H1 (cell line): ENCODE data around the gene SRSF3. TPM values are rescaled to one million over a fixed set of nuclear protein-coding genes. Genes with fewer than 3 reads are reported as not detected.

ENCODE experiments used
- CTCF ChIA-PET: fragments of 300-600 bp; sonication (Branson Sonifier 250); formaldehyde crosslinking; loops from one replicate; lab custom pipeline; 2021; ENCODE audit not compliant: partially characterized antibody; lab: Charles Lee
- POLR2A ChIA-PET: fragments of 300-600 bp; sonication (Branson Sonifier 250); formaldehyde crosslinking; loops from one replicate; lab custom pipeline; 2021; ENCODE audit warnings: inconsistent platforms; ENCODE audit not compliant: partially characterized antibody; lab: Charles Lee
- DNase-seq, 2 experiments: peaks; one replicate each; pipeline versions ENCODE4 v3.0.0 to v3.0.0-alpha.2; 2010 to 2022; ENCODE audit warnings: low spot score in 2 of 2, low read depth in 1 of 2, mixed read lengths in 1 of 2
- FAIRE-seq: peaks from 2 replicates; lab custom pipeline; 2011; peaks lifted over from hg19 to GRCh38; lab: Jason Lieb, UNC
- H2AFZ ChIP-seq: 2 replicates; pipeline ENCODE4 v1.8.1; 2012; ENCODE audit warnings: low read length, inconsistent platforms
- H2AK5ac ChIP-seq: 2 replicates; pipeline ENCODE4 v1.6.1; 2013; ENCODE audit warnings: low read depth, low read length
- H2BK120ac ChIP-seq: replicated peaks from 2 replicates; pipeline ENCODE3; 2013; ENCODE audit warnings: low read depth, low read length, inconsistent platforms
- H2BK12ac ChIP-seq: 2 replicates; pipeline ENCODE4 v1.6.1; 2013; ENCODE audit warnings: low read depth, low read length
- H2BK15ac ChIP-seq: 2 replicates; pipeline ENCODE4 v1.6.1; 2013; ENCODE audit warnings: low read length
- H2BK20ac ChIP-seq: 2 replicates; pipeline ENCODE4 v1.6.1; 2013; ENCODE audit warnings: low read length
- H2BK5ac ChIP-seq: 2 replicates; pipeline ENCODE4 v1.6.1; 2013; ENCODE audit warnings: low read depth, low read length
- H3K14ac ChIP-seq: 2 replicates; pipeline ENCODE4 v1.6.1; 2013; ENCODE audit warnings: inconsistent platforms; ENCODE audit not compliant: insufficient read length
- H3K18ac ChIP-seq: 2 replicates; pipeline ENCODE4 v1.6.1; 2013; ENCODE audit warnings: low read length; ENCODE audit errors: extremely low read depth
- H3K23ac ChIP-seq: 2 replicates; pipeline ENCODE4 v1.6.1; 2013; ENCODE audit warnings: inconsistent platforms; ENCODE audit not compliant: insufficient read length
- H3K23me2 ChIP-seq: 2 replicates; pipeline ENCODE4 v1.6.1; 2013; ENCODE audit warnings: low read depth, low read length
- H3K27ac ChIP-seq: 2 replicates; pipeline ENCODE4 v1.6.1; 2011; ENCODE audit warnings: low read depth, low read length, inconsistent platforms
- H3K27me3 ChIP-seq, 4 experiments: replicated peaks in 1 of 4; 1 replicate in 1 of 4; 2 replicates in 3 of 4; pipeline versions ENCODE4 v1.6.1 to v1.8.1; 2011 to 2013; ENCODE audit warnings: low read length in 3 of 4, mild to moderate bottlenecking in 3 of 4, inconsistent platforms in 2 of 4, mixed read lengths in 2 of 4, moderate library complexity in 1 of 4; ENCODE audit not compliant: control insufficient read depth in 3 of 4, insufficient read depth in 3 of 4; ENCODE audit errors: extremely low read depth in 1 of 4
- H3K36me3 ChIP-seq, 4 experiments: 2 replicates each; pipeline versions ENCODE4 v1.6.1 to v1.8.1; 2011 to 2013; ENCODE audit warnings: mild to moderate bottlenecking in 4 of 4, low read length in 3 of 4, moderate library complexity in 2 of 4, control low read depth in 1 of 4, inconsistent platforms in 1 of 4; ENCODE audit not compliant: insufficient read depth in 4 of 4, control insufficient read depth in 2 of 4
- H3K4ac ChIP-seq: replicated peaks from 2 replicates; pipeline ENCODE3; 2013; ENCODE audit warnings: low read length, low read depth, mixed read lengths, inconsistent platforms; ENCODE audit not compliant: insufficient read length
- H3K4me1 ChIP-seq, 4 experiments: replicated peaks in 1 of 4; 1 replicate in 1 of 4; 2 replicates in 3 of 4; pipeline versions ENCODE4 v1.6.1 to v1.8.1; 2011 to 2013; ENCODE audit warnings: low read length in 3 of 4, inconsistent platforms in 2 of 4, mixed read lengths in 1 of 4; ENCODE audit not compliant: insufficient read depth in 4 of 4, control insufficient read depth in 3 of 4
- H3K4me2 ChIP-seq, 2 experiments: 2 replicates each; pipeline versions ENCODE4 v1.6.1 to v1.8.1; 2011 to 2013; ENCODE audit warnings: low read depth in 2 of 2, low read length in 2 of 2, control low read depth in 1 of 2, inconsistent platforms in 1 of 2, mild to moderate bottlenecking in 1 of 2; ENCODE audit not compliant: insufficient read depth in 1 of 2
- H3K4me3 ChIP-seq, 4 experiments: fragments of 200-600, 300-600 bp in 1 of 4; sonication (generic), shearing (Covaris generic), sonication (Bioruptor Twin) in 1 of 4; 2 replicates each; pipeline versions ENCODE4 v1.5.1 to v1.8.1; 2011 to 2016; ENCODE audit warnings: low read length in 4 of 4, low read depth in 3 of 4, control low read depth in 2 of 4, inconsistent platforms in 2 of 4, mild to moderate bottlenecking in 2 of 4, mixed read lengths in 1 of 4, moderate library complexity in 1 of 4; ENCODE audit not compliant: insufficient read depth in 2 of 4; ENCODE audit errors: extremely low read depth in 1 of 4
- H3K56ac ChIP-seq: replicated peaks from 2 replicates; pipeline ENCODE3; 2013; ENCODE audit warnings: low read depth, mild to moderate bottlenecking, mixed read lengths, low read length, inconsistent platforms; ENCODE audit not compliant: insufficient read length
- H3K79me1 ChIP-seq: 2 replicates; pipeline ENCODE4 v1.6.1; 2013; ENCODE audit warnings: low read depth, low read length, control low read depth
- H3K79me2 ChIP-seq, 2 experiments: 2 replicates each; pipeline versions ENCODE4 v1.6.1 to v1.8.1; 2012 to 2013; ENCODE audit warnings: low read length in 2 of 2, mild to moderate bottlenecking in 2 of 2, inconsistent platforms in 1 of 2; ENCODE audit not compliant: insufficient read depth in 2 of 2, control insufficient read depth in 1 of 2
- H3K9ac ChIP-seq, 4 experiments: replicated peaks in 1 of 4; 1 replicate in 1 of 4; 2 replicates in 3 of 4; pipeline versions ENCODE4 v1.6.1 to v1.8.1; 2011 to 2013; ENCODE audit warnings: low read depth in 3 of 4, low read length in 3 of 4, control low read depth in 2 of 4, mild to moderate bottlenecking in 2 of 4, moderate library complexity in 2 of 4, inconsistent platforms in 1 of 4; ENCODE audit errors: extremely low read depth in 1 of 4
- H3K9me3 ChIP-seq, 2 experiments: 2 replicates each; pipeline versions ENCODE4 v1.6.1 to v1.8.1; 2012 to 2013; ENCODE audit warnings: mild to moderate bottlenecking in 2 of 2, moderate library complexity in 2 of 2, control low read depth in 1 of 2, inconsistent platforms in 1 of 2, low read depth in 1 of 2, low read length in 1 of 2, mixed read lengths in 1 of 2; ENCODE audit not compliant: insufficient read depth in 2 of 2
- H4K20me1 ChIP-seq, 2 experiments: replicated peaks in 1 of 2; 2 replicates each; pipeline versions ENCODE3 to v1.8.1; 2011 to 2013; ENCODE audit warnings: inconsistent platforms in 2 of 2, low read length in 2 of 2, mild to moderate bottlenecking in 1 of 2; ENCODE audit not compliant: insufficient read depth in 2 of 2, control insufficient read depth in 1 of 2
- H4K5ac ChIP-seq: 2 replicates; pipeline ENCODE4 v1.6.1; 2013; ENCODE audit warnings: low read length, low read depth, mixed read lengths, inconsistent platforms; ENCODE audit not compliant: insufficient read length
- H4K8ac ChIP-seq: 2 replicates; pipeline ENCODE4 v1.8.0; 2013; ENCODE audit warnings: mild to moderate bottlenecking, moderate library complexity, low read length, inconsistent platforms; ENCODE audit not compliant: insufficient read depth; ENCODE audit errors: extremely low read depth
- H4K91ac ChIP-seq: replicated peaks from 2 replicates; pipeline ENCODE3; 2013; ENCODE audit warnings: low read length, mixed read lengths, inconsistent platforms; ENCODE audit not compliant: insufficient read length
- CBX8 ChIP-seq: fragments of 300-800, 300-1000 bp; sonication (generic); IDR thresholded peaks from 2 replicates; pipeline ENCODE4 v1.7.1; 2016; ENCODE audit warnings: low read depth, low read length, borderline replicate concordance
- CHD1 ChIP-seq: IDR thresholded peaks from 2 replicates; pipeline ENCODE4 v1.6.1; 2012; ENCODE audit warnings: low read depth, low read length, improper control_type of control experiment
- FOSL1 ChIP-seq: IDR thresholded peaks from 2 replicates; pipeline ENCODE4 v1.6.1; 2011; ENCODE audit warnings: mild to moderate bottlenecking, low read depth, low read length, moderate library complexity; ENCODE audit not compliant: insufficient read depth
- HDAC6 ChIP-seq: IDR thresholded peaks from one replicate; pipeline ENCODE4 v1.7.1; 2012; ENCODE audit warnings: low read depth, mild to moderate bottlenecking, inconsistent platforms, low read length, moderate library complexity
- JUND ChIP-seq: IDR thresholded peaks from 2 replicates; pipeline ENCODE4 v1.6.1; 2011; ENCODE audit warnings: mild to moderate bottlenecking, improper control_type of control experiment, low read length
- NRF1 ChIP-seq: IDR thresholded peaks from 2 replicates; pipeline ENCODE4 v1.6.1; 2011; ENCODE audit warnings: mild to moderate bottlenecking, low read depth, low read length, improper control_type of control experiment
- RNF2 ChIP-seq: fragments of 200-900, 300-1000 bp; sonication (generic); IDR thresholded peaks from 2 replicates; pipeline ENCODE4 v1.7.1; 2016; ENCODE audit warnings: borderline replicate concordance, low read depth, mild to moderate bottlenecking, antibody characterized with exemption, low read length; ENCODE audit not compliant: poor library complexity, severe bottlenecking; ENCODE audit errors: missing control alignments
- SAP30 ChIP-seq: fragments of 300-600 bp; sonication (generic); IDR thresholded peaks from 2 replicates; pipeline ENCODE4 v1.7.1; 2012; ENCODE audit warnings: low read length, moderate library complexity, mild to moderate bottlenecking, inconsistent platforms; ENCODE audit not compliant: insufficient read depth, insufficient replicate concordance
- SIRT6 ChIP-seq: IDR thresholded peaks from one replicate; pipeline ENCODE4 v1.7.1; 2012; ENCODE audit warnings: low read length, inconsistent platforms
- SP2 ChIP-seq: IDR thresholded peaks from 2 replicates; pipeline ENCODE4 v1.6.1; 2012; ENCODE audit warnings: mild to moderate bottlenecking, low read length, inconsistent platforms
- WGBS, 2 experiments: shearing (Covaris generic) in 1 of 2; methylation state at CpG; one replicate each; pipeline versions ENCODE4 v1.1.6 to v1.1.7; 2013 to 2015; ENCODE audit warnings: low lambda C conversion rate in 2 of 2, mixed read lengths in 2 of 2, inconsistent platforms in 1 of 2, low coverage in 1 of 2, missing lambda C conversion rate in 1 of 2; ENCODE audit not compliant: insufficient replicate concordance in 2 of 2, insufficient coverage in 1 of 2, insufficient read length in 1 of 2; ENCODE audit errors: extremely low coverage in 1 of 2, missing lambda C conversion rate in 1 of 2; 5-methylcytosine and 5-hydroxymethylcytosine counted together
- polyA plus RNA-seq, 7 experiments: library from polyadenylated mRNA; depleted of rRNA in 3 of 7; stranded (reverse) in 5 of 7; unstranded in 2 of 7; fragments of >200 nt in 5 of 7; fragments of 200-250 nt in 2 of 7; gene quantifications; 1 replicate in 5 of 7; 2 replicates in 1 of 7; 4 replicates in 1 of 7; pipeline versions ENCODE4 v1.2.1 to v1.2.3, GENCODE V29; 2011 to 2013; ENCODE audit warnings: missing spikeins in 2 of 7, mixed read lengths in 2 of 7
- total RNA-seq: library from RNA; stranded (reverse); fragmentation: NEBNext Ultra II Directional; extraction: Animal tissue kit (Norgen Biotek cat#: 25700); gene quantifications from 2 replicates; pipeline ENCODE4 v1.2.1, GENCODE V29; 2021

The SRSF3 gene
- total and polyA plus RNA-seq, 2 of the 8 experiments (the other 6 are each of a cell fraction or from before 2014, with no cell fraction given) = 471 to 689 TPM

DNA sequence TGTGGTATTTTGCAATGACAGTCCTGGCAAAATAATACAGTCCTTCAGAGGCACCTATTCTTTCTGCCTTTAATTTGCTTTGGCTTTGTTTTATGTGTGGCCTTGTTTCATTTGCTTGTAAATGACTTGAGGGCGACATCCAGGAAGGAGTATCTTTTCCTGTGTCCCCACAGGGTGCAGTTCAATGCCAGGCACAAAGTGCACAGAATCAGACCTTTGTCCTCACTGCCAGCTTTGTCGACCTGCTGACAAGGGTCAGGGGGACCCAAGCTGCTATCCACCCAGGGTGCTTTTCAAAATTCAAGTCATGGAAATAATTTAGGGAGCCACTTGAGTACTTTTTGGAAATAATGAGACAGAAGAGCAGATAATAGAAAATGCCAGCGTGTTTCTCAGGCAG is 47.4 kb downstream of the SRSF3 start:
- H3K56ac ChIP-seq = no peak overlapping the region
- H2BK15ac ChIP-seq = no peak overlapping the region
- no peak overlapping the region for H2AK5ac ChIP-seq
- peaks cover 0 to 4% (median 1%) of the 10 kb centered on the region in 4 experiments; a peak in 3 of 7 replicates for H3K4me1 ChIP-seq
- no peaks in the 10 kb centered on the region for H3K23me2 ChIP-seq
- H3K9me3 ChIP-seq = no peaks in the 10 kb centered on the region
- H3K36me3 ChIP-seq = no peaks in the 10 kb centered on the region
- H3K23ac ChIP-seq = no peak overlapping the region
- DNase-seq (no peak), FAIRE-seq (no peak)
- H3K27me3 ChIP-seq = no peaks in the 10 kb centered on the region
- ChIA-PET CTCF (interaction anchor here (0.5 to 2.2 kb wide), 4 partner anchors 16 to 138 kb away, joined by 3 to 6 read pairs (median 5); no protein-coding TSS in a partner anchor), POLR2A (no interaction called here)
- H2BK5ac ChIP-seq = no peak overlapping the region
- H2BK120ac ChIP-seq = no peak overlapping the region
- H3K14ac ChIP-seq = no peak overlapping the region
- no peak for TF ChIP-seq SIRT6
- TF ChIP-seq NRF1 = no peak
- TF ChIP-seq SP2 = no peak
- no peak for TF ChIP-seq CHD1
- no peak for TF ChIP-seq HDAC6
- no peak for TF ChIP-seq JUND
- no peak for TF ChIP-seq SAP30
- TF ChIP-seq FOSL1 = no peak
- no peak for TF ChIP-seq RNF2
- TF ChIP-seq CBX8 = no peak
- WGBS, 2 experiments = 75% methylated on average over 3 of the region's 3 CpGs; no CpG with 5 or more reads in 1 of the 2 experiments
- H4K8ac ChIP-seq = no peak overlapping the region
- H3K4me2 ChIP-seq = no peak overlapping the region
- no peak overlapping the region for H3K27ac ChIP-seq
- H3K9ac ChIP-seq = no peak overlapping the region
- no peaks in the 10 kb centered on the region for H3K79me1 ChIP-seq
- no peak overlapping the region for H4K5ac ChIP-seq
- H3K4ac ChIP-seq = no peak overlapping the region
- no peaks in the 10 kb centered on the region for H3K79me2 ChIP-seq
- H2BK12ac ChIP-seq = no peak overlapping the region
- no peak overlapping the region for H3K18ac ChIP-seq
- no peaks in the 10 kb centered on the region for H4K20me1 ChIP-seq
- no peak overlapping the region for H4K91ac ChIP-seq
- no peak overlapping the region for H3K4me3 ChIP-seq
- H2BK20ac ChIP-seq = no peak overlapping the region
- H2AFZ ChIP-seq = no peak overlapping the region
